Suppressor macrophage treated with lipopolysaccharide for 4 hours (primary cell): ENCODE measurements around the gene WFDC12.

Experiments
- DNase-seq: peaks from one replicate; pipeline ENCODE4 v3.0.0-alpha.2; 2020

The WFDC12 gene

DNA sequence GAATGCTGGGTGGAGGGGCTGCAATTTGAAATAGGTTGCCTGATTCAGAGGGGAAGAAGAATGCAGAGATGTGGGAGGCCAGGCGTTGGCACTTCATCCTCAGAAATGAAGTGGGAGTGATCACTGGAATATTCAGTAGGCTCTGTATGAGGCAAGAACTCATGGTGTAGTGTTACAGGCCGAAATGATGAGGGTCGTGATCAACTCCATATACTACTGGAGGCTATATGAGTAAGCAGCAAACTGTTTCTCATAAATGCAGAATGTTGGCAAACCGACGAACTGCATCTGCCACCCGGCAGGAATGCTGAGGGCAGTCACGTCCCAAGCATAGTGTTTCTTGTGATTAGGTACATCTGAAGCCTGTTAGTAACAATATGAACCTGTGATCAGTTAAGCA is 36.0 kb downstream of the WFDC12 start:
- DNase-seq: no peak

DNA sequence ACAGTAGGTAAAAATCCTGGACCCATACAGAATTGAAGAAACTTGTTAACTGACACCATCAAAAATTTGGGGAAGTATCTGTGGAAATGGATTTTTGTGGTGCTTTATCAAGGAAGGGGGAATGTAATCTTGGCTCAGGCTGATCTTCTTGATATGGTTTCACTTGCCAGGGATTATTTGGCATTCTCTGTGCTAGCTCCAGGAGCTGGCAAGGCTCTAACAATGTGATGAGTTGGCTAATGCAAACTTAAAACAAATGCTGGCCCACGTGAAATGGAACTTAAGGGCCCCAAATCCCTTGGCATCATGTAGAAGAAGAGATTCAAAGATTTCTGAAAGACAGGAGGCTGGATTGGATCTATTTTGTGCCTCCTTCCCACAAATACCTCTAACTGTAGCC is 36.5 kb downstream of the WFDC12 start:
- DNase-seq: no peak

DNA sequence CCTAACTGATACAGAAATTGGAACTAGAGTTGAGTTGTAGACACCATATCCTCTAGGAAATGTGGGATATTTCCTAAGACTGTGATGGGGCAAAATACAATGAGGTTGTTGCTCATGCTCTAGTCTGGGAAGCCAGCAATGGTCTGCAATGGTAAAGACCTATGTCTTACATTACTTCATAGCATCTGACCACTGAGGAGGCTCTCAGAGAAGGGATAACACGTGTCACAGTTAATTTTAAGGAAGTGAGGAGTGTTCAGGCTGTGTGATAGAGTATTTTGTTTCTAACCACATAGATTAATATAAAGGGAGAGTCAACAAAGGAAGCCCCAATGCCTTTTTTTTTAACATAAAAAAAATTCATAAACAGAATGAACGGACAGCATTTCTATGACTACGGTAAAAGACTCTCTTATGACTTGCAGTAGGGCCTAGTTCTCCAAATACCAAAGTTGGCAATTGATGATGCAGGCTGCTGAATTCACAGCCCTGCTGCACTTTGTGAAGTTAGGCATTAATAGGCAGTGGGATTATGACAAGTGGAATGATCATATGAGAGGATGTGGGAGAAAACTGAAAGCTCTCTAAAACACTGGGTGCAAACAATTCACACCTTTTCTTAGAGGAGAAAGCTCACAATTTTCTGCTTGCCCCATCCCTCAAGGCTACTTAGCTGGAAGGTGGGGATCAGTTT is 37.0 kb downstream of the WFDC12 start:
- DNase-seq: peak; percentile 65

DNA sequence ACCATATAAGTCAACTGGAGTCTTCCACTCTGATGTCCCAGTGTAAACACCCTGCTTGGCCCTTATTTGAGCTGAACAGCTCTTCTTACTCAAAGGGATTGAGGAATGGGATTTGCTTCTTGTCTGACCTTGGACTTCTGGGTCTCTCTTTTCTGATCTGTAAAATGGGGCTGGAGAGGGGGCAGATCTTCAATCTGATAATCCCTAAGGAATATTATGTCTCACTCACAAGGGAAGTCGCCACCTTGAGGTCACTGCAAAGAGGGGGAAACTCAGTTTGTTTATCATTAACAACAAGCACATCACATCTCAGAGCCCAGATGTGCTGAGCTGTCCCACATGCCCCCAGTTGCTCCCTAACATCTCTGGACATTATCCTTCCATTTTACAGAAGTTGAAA is 38.4 kb downstream of the WFDC12 start:
- DNase-seq: no peak

DNA sequence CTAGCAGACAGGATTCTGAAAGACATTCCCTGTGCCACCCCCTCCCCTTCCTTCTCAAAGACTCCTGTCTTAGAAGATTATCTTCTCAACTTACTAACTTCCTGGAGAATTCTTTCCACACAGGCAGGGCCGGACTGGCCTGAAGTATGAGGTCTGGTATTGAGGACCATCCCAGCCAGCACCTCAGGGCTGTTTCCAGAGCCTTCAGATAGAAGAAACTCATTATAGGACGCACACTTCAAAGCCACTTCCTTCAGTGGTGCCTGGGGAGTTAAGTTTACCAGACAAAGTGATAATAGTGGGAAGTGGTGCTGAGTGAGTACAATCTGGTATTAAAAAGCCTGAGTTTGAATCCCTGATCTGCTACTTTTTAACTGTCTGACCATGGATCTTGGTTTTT is 39.0 kb downstream of the WFDC12 start:
- DNase-seq: no peak

DNA sequence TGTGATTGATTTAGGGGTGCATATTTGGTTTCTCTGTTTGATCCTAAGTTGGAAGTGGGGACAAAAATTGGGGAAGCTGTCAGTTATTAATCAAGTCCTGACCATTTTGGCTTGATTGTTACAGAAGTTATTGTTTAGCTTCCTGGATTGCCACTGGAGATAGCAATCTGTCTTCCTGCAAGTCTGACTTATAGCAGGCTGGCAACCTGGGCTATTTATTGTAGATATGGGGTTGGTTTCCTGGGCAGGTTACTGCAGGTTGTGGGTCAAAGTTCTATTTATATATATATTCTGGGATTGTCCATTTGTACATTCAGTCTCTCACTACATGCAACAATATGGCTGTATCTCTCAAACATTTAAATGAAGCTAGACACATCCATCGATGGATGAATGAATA is 41.1 kb downstream of the WFDC12 start:
- DNase-seq: no peak

DNA sequence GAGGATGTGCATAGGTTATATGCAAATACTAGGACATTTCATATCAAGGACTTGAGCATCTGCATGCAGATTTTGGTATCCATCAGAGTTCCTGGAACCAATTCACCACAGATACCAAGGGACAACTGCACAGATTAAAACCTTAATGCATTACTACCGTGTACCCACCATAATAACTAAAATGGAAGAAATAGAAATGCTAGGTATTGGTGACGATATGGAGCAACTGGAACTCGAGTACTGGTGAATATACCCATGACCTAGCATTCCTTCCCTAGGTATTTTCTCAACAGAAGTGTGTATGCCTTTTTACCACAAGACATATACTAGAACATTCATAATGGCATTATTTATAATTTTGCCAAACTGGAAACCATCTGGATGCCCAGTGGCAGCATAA is 41.8 kb downstream of the WFDC12 start:
- no peak for DNase-seq

DNA sequence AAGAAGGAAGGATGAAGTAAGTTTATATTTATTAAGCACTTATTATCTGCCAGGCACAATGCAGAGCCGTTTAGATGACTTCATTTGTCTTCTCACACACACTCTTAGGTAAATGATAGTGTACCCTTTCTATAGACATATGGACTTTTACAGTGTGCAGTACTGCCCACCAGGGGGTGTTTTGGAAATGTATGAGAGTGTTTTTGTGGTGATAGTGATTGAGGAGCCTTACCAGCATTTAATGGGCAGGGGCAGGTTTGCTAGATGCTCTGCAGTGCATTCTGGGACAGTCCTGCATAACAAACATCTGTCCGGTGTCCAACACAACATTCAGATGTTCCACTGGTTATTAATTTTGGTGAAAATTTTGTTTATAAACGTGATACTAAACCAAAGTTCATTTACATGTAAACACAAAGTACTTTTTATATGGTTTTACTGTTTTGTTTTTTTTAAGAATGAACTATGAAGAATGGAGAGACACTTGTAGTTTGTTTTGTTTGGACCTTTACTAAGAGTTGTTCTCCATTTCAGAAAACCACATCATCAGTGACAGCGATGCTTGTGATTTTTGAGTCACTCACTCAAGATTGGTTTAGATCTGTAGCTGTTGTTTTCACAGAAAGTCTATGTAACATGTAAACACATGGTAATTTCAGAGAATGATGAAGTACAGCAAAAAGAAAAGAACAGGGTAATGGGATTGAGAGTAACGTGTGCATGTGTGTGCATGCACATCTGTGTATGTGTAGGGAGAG is 43.2 kb downstream of the WFDC12 start:
- DNase-seq: peak; percentile 50

DNA sequence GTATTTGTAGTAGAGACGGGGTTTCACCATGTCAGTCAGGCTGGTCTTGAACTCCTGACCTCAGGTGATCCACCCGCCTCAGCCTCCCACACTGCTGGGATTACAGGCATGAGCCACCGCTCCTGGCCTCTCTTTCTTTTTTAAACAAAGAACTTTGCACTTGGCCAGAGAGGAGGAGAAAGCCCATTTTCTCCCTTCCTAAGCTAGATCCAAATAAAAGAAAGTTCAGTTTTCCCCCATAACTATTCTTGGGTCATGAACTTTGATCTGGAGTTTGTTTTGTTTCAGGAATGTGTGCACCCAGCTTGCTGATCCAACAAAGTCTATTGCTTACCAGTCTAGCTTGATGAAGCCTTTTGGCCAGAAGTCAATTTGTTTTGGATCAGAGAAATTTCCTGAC is 46.7 kb downstream of the WFDC12 start:
- no peak for DNase-seq
